PC-9 (cell line): Measurements from ENCODE around the gene NIT2. TPM values are rescaled to one million over a fixed set of nuclear protein-coding genes. Genes with fewer than 3 reads are reported as not detected.

ENCODE experiments used
- Bru-seq: library from RNA; stranded (reverse); fragments of 400-500 nt; gene quantifications from one replicate; lab custom pipeline; 2021; lab: Mats Ljungman, UMichigan
- BruChase-seq, 2 experiments: library from RNA; stranded (reverse); fragments of 400-500 nt; gene quantifications; one replicate each; lab custom pipeline; 2021; lab: Mats Ljungman, UMichigan
- BruUV-seq: library from RNA; stranded (reverse); fragments of 400-500 nt; replicated peaks from 2 replicates; lab custom pipeline; 2021; lab: Mats Ljungman, UMichigan
- CTCF ChIA-PET: fragments of 300-600 bp; sonication (Branson Sonifier 250); formaldehyde crosslinking; loops from one replicate; lab custom pipeline; 2022; ENCODE audit warnings: antibody characterized with exemption; lab: Charles Lee
- POLR2A ChIA-PET: fragments of 300-600 bp; sonication (Branson Sonifier 250); formaldehyde crosslinking; loops from one replicate; lab custom pipeline; 2022; ENCODE audit warnings: antibody characterized with exemption; ENCODE audit not compliant: unreplicated experiment; lab: Charles Lee
- DNase-seq, 2 experiments: peaks; one replicate each; pipeline versions ENCODE4 v3.0.0 to v3.0.0-alpha.2; 2015 to 2022; ENCODE audit warnings: mixed read lengths in 1 of 2
- H2AFZ ChIP-seq: fragments of 200-600 bp; sonication (generic); 2 replicates; pipeline ENCODE4 v1.8.1; 2017; ENCODE audit warnings: antibody characterized with exemption
- H3F3A ChIP-seq: fragments of 200-600 bp; sonication (generic); 2 replicates; pipeline ENCODE4 v1.8.1; 2017; ENCODE audit warnings: antibody characterized with exemption, mild to moderate bottlenecking, low read depth; ENCODE audit not compliant: insufficient read depth
- H3K27ac ChIP-seq: fragments of 200-600 bp; sonication (generic); 2 replicates; pipeline ENCODE4 v1.6.1; 2016; ENCODE audit warnings: mixed run types
- H3K27me3 ChIP-seq: fragments of 200-600 bp; sonication (generic); 2 replicates; pipeline ENCODE4 v1.6.1; 2016; ENCODE audit warnings: low read depth, mixed run types; ENCODE audit not compliant: insufficient read depth
- H3K36me3 ChIP-seq: fragments of 200-600 bp; sonication (generic); 2 replicates; pipeline ENCODE4 v1.6.1; 2016; ENCODE audit warnings: low read depth, mixed run types
- H3K4me1 ChIP-seq: fragments of 200-600 bp; sonication (generic); replicated peaks from 2 replicates; pipeline ENCODE4 v1.6.1; 2016; ENCODE audit warnings: mixed run types; ENCODE audit not compliant: insufficient read depth
- H3K4me2 ChIP-seq: fragments of 200-600 bp; sonication (generic); 2 replicates; pipeline ENCODE4 v1.6.1; 2017; ENCODE audit warnings: mixed run types
- H3K4me3 ChIP-seq: fragments of 200-600 bp; sonication (generic); 2 replicates; pipeline ENCODE4 v1.6.1; 2016; ENCODE audit warnings: mixed run types
- H3K79me2 ChIP-seq: fragments of 200-600 bp; sonication (generic); 2 replicates; pipeline ENCODE4 v1.6.1; 2017; ENCODE audit warnings: low read depth, mixed run types
- H3K9me2 ChIP-seq: fragments of 200-600 bp; sonication (generic); 2 replicates; pipeline ENCODE4 v1.8.1; 2017; ENCODE audit warnings: mild to moderate bottlenecking; ENCODE audit not compliant: insufficient read depth
- H3K9me3 ChIP-seq: fragments of 200-600 bp; sonication (generic); 2 replicates; pipeline ENCODE4 v1.8.1; 2016; ENCODE audit warnings: low read depth; ENCODE audit not compliant: insufficient read depth
- H4K20me1 ChIP-seq: fragments of 200-600 bp; sonication (generic); 2 replicates; pipeline ENCODE4 v1.8.1; 2017; ENCODE audit not compliant: insufficient read depth
- CTCF ChIP-seq: fragments of 200-600 bp; sonication (generic); conservative IDR thresholded peaks from 2 replicates; pipeline ENCODE4 v1.6.1; 2017; ENCODE audit warnings: mixed run types, antibody characterized with exemption, mild to moderate bottlenecking, moderate library complexity
- EZH2 ChIP-seq: fragments of 200-600 bp; sonication (generic); IDR thresholded peaks from 2 replicates; pipeline ENCODE4 v1.8.0; 2017; ENCODE audit warnings: antibody characterized with exemption, low read depth
- intact Hi-C: fragments of 100-400 bp; cut with micrococcal nuclease; formaldehyde crosslinking; loops from one replicate; pipeline ENCODE4 v1.10.0; 2022; ENCODE audit not compliant: unreplicated experiment
- long read RNA-seq: library from polyadenylated mRNA; stranded (forward); transcript quantifications from one replicate; pipeline ENCODE4 v2.0.0, GENCODE V29; 2022
- total RNA-seq: library from RNA; stranded (reverse); gene quantifications from 2 replicates; pipeline ENCODE4 v1.2.3, GENCODE V29; 2021

NIT2 gene, protein sequence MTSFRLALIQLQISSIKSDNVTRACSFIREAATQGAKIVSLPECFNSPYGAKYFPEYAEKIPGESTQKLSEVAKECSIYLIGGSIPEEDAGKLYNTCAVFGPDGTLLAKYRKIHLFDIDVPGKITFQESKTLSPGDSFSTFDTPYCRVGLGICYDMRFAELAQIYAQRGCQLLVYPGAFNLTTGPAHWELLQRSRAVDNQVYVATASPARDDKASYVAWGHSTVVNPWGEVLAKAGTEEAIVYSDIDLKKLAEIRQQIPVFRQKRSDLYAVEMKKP
- 91.0 and 115 TPM in 2 replicates for total RNA-seq
- percentile 92 among the genes with signal in this experiment for Bru-seq, nascent RNA
- BruChase-seq, experiment 1, labeled RNA remaining after a 2-hour chase: percentile 85 among the genes with signal in this experiment
- BruChase-seq, experiment 2, labeled RNA remaining after a 6-hour chase: percentile 77 among the genes with signal in this experiment
- long read RNA-seq, full-length matches to known transcripts: 209 of 254 reads
- long read RNA-seq, partial matches to known transcripts: 13 of 254 reads
- long read RNA-seq, other reads (novel, unspliced or antisense): 32 of 254 reads

GRCh38 chr3:100334488-100335351, at the start of gene NIT2:
NIT2 (plus strand) TSS chr3:100334757; CDS start chr3:100334792, 35 bp downstream.
- POLR2A ChIA-PET: interaction anchor here (0.6 to 1.0 kb wide), 5 partner anchors 8 to 396 kb away, joined by 3 to 8 read pairs (median 5); no protein-coding TSS in a partner anchor

GRCh38 chr3:100288288-100288894, 46.2 kb upstream of the NIT2 start:
- Histone ChIP-seq H2AFZ (no peak overlapping the region), H3K79me2 (no peaks in the 10 kb centered on the region), H3K4me1 (no peaks in the 10 kb centered on the region), H4K20me1 (peaks cover 10% of the 10 kb centered on the region; the same call in 1 of the 2 replicates), H3K9me3 (no peaks in the 10 kb centered on the region), H3K36me3 (peaks cover 43% of the 10 kb centered on the region), H3K4me3 (no peak overlapping the region), H3K9me2 (no peaks in the 10 kb centered on the region), H3K4me2 (no peak overlapping the region), H3K27ac (no peak overlapping the region), H3K27me3 (no peaks in the 10 kb centered on the region), H3F3A (peaks cover under 1% of the 10 kb centered on the region; the same call in 1 of the 2 replicates)
- no TSS peak for BruUV-seq
- TF ChIP-seq EZH2 (no peak), CTCF (no peak)
- intact Hi-C loops: no loop called here
- CTCF ChIA-PET: no interaction called here
- POLR2A ChIA-PET: interaction anchor here (0.7 kb wide), 1 partner anchor 9 kb away, joined by 11 read pairs; no protein-coding TSS in a partner anchor
- no peak for DNase-seq

More at GRCh38 chr3:100334488-100335351, at the start of gene NIT2:
- H3K27ac ChIP-seq: peak within 1 kb of the TSS; percentile 36
- CTCF ChIA-PET: interaction anchor here (0.6 to 0.7 kb wide), 3 partner anchors 18 to 978 kb away, joined by 3 to 4 read pairs (median 4); no protein-coding TSS in a partner anchor
- H3K4me2 ChIP-seq: peak within 1 kb of the TSS; percentile 78
- TF ChIP-seq CTCF: no peak
- no peak for TF ChIP-seq EZH2
- peaks cover 13% of the 10 kb centered on the region for H3K79me2 ChIP-seq
- H3K27me3 ChIP-seq: no peaks in the 10 kb centered on the region
- no peaks in the 10 kb centered on the region for H3K9me2 ChIP-seq
- peaks cover 12% of the 10 kb centered on the region; the same call in 1 of the 2 replicates for H3K36me3 ChIP-seq
- H3K4me3 ChIP-seq: peak within 1 kb of the TSS; percentile 68
- DNase-seq: peak; percentile 81 to 87
- intact Hi-C loops: loop anchor here (2.0 kb wide), 1 partner anchor 66 kb away; the partner anchor contains the start of genes LNP1 and TOMM70
- no peaks in the 10 kb centered on the region for H3F3A ChIP-seq
- no peaks in the 10 kb centered on the region for H3K9me3 ChIP-seq
- H3K4me1 ChIP-seq: peaks cover 12% of the 10 kb centered on the region; the same call in 1 of the 2 replicates
- H4K20me1 ChIP-seq: no peaks in the 10 kb centered on the region
- peak within 1 kb of the TSS; percentile 94 for H2AFZ ChIP-seq
- BruUV-seq: no TSS peak
